Smooth muscle cell of bladder (primary cell): ENCODE results near the gene CCDC126. TPM values are rescaled to one million over a fixed set of nuclear protein-coding genes. Genes with fewer than 3 reads are reported as not detected.

ENCODE experiments used
- total RNA-seq: library from RNA; depleted of rRNA; stranded (reverse); fragments of >200 nt; gene quantifications from 2 replicates; pipeline ENCODE4 v1.2.3, GENCODE V29; 2014

The CCDC126 gene, protein sequence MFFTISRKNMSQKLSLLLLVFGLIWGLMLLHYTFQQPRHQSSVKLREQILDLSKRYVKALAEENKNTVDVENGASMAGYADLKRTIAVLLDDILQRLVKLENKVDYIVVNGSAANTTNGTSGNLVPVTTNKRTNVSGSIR
- 9.2 and 10.7 TPM in 2 replicates for total RNA-seq

DNA sequence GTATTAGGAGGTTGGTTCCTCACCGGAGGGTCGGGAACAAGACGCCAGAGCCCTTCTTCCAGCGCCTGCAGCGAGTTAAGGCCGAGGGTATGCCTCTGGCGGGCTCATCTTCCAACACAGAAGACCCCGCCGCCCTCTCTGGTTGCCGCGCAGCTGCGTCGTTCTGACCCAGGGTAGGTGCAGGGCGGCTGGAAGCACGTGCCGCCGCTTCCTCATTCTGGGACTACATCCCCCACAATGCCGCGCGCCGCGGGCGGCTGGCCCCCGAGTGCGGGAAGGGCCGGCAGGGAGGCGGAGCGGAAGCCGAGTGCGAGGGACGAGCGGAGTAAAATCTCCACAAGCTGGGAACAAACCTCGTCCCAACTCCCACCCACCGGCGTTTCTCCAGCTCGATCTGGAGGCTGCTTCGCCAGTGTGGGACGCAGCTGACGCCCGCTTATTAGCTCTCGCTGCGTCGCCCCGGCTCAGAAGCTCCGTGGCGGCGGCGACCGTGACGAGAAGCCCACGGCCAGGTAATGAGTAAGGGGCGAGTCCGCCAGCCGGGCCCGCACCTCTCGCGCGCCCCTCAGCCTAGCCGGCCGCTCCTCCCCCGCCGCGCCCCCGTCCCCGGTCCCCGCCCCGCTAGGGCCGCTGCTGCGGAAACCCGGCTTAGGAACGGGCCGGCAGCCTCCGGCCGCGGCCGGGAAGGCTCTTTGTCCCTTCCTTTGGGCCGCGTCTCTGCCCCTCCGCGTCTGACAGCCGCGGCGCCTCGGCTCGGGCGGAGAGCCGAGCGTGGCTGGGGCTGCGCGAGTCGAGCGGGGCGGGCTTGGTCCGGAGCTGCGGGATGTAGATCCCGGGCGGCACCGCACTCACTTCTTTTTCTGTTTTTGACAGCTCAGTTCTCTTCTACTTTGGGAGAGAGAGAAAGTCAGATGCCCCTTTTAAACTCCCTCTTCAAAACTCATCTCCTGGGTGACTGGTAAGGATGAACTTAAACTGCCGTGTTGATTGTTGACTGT is at the start of gene CCDC126:
TSS of gene CCDC126 (plus strand) at position 289 of the 998 bp plus-strand sequence. CDS start 13,934 bp downstream, outside the sequence.

DNA sequence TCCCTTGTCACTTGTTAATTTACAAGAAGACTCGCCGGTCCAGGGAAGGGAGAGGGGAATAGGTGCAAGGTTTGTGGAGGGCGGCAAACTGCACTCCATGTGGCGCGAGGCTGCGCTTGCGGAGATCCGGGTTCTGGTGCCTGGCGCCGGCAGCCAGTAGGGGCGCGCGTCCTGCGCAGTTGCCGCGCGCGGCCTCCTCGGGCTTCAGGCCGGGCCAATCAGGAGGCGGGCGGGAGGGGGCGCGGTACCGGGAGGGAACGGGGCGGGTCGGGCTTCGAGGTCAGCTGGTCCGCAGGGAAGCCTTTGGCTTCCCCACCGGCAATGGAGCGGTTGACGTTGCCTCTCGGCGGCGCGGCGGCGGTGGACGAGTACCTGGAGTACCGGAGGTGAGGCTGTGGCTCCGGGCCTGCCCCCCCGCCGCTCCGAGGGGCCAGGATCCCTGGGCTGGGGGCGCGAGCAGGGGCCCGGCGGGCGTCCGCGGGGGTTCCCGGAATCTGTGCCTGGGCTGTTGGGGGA is 82.8 kb downstream of the CCDC126 start, which contains the start of gene FAM221A:
TSS of gene FAM221A (plus strand) at position 302 of the 516 bp plus-strand sequence. CDS start at position 322, 20 bp downstream.

Other genes with a start within 250 kb of the CCDC126 start
- gene IGF2BP3, start 126.9 kb upstream of the CCDC126 start, total RNA-seq = 8.4 and 12.8 TPM in 2 replicates
- 20.3 and 25.8 TPM in 2 replicates for gene TRA2A, start 65.4 kb upstream of the CCDC126 start, total RNA-seq
- gene FAM221A, start 82.8 kb downstream of the CCDC126 start, total RNA-seq = 0.65 and 1.7 TPM in 2 replicates
- under 0.01 TPM in 1 of 2 replicates, not detected in the other for gene STK31, start 112.8 kb downstream of the CCDC126 start, total RNA-seq